GM12878 (cell line): ENCODE data around the gene GPATCH11. TPM values are rescaled to one million over a fixed set of nuclear protein-coding genes. Genes with fewer than 3 reads are reported as not detected.

Experiments used
- CBFB ChIP-seq: IDR thresholded peaks from 2 replicates; pipeline ENCODE4 v1.6.1; 2016; ENCODE audit warnings: antibody characterized with exemption, low read depth
- CUX1 ChIP-seq: IDR thresholded peaks from 2 replicates; pipeline ENCODE4 v1.6.1; 2012; ENCODE audit warnings: improper control_type of control experiment, low read depth, low read length; ENCODE audit not compliant: insufficient replicate concordance
- ELK1 ChIP-seq: IDR thresholded peaks from 2 replicates; pipeline ENCODE4 v1.6.1; 2012; ENCODE audit warnings: low read depth, low read length, improper control_type of control experiment
- EZH2 ChIP-seq: IDR thresholded peaks from 2 replicates; pipeline ENCODE4 v1.6.1; 2012; ENCODE audit warnings: low read depth, mild to moderate bottlenecking, control low read depth, inconsistent platforms, low read length, borderline replicate concordance; ENCODE audit not compliant: control insufficient read depth
- FOS ChIP-seq: IDR thresholded peaks from 3 replicates; pipeline ENCODE4 v1.6.1; 2011; ENCODE audit warnings: borderline replicate concordance; ENCODE audit not compliant: insufficient read length; ENCODE audit errors: extremely low read depth
- IKZF2 ChIP-seq, 2 experiments: fragments of 450-650 bp; IDR thresholded peaks; 2 replicates each; pipeline ENCODE4 v1.6.1; 2017; ENCODE audit warnings: mild to moderate bottlenecking in 2 of 2, moderate library complexity in 2 of 2
- JUNB ChIP-seq: IDR thresholded peaks from 2 replicates; pipeline ENCODE4 v1.6.1; 2016; ENCODE audit warnings: antibody characterized with exemption, mild to moderate bottlenecking
- NBN ChIP-seq: fragments of 450-650 bp; IDR thresholded peaks from 2 replicates; pipeline ENCODE4 v1.6.1; 2016
- NFYB ChIP-seq: IDR thresholded peaks from 2 replicates; pipeline ENCODE4 v1.6.1; 2011; ENCODE audit warnings: low read depth, mild to moderate bottlenecking, low read length, improper control_type of control experiment, moderate library complexity; ENCODE audit not compliant: insufficient read depth
- PKNOX1 ChIP-seq: fragments of 450-650 bp; IDR thresholded peaks from 2 replicates; pipeline ENCODE4 v1.6.1; 2016; ENCODE audit warnings: mild to moderate bottlenecking
- RELB ChIP-seq: fragments of 450-650 bp; IDR thresholded peaks from 2 replicates; pipeline ENCODE4 v1.6.1; 2017; ENCODE audit warnings: low read depth, mild to moderate bottlenecking, moderate library complexity
- SKIL ChIP-seq: fragments of 450-650 bp; IDR thresholded peaks from 2 replicates; pipeline ENCODE4 v1.6.1; 2017; ENCODE audit warnings: mild to moderate bottlenecking, low read depth, inconsistent platforms; ENCODE audit not compliant: poor library complexity, severe bottlenecking
- TCF12 ChIP-seq: IDR thresholded peaks from 2 replicates; pipeline ENCODE4 v1.6.1; 2011; ENCODE audit warnings: low read depth, mild to moderate bottlenecking, low read length
- USF1 ChIP-seq: IDR thresholded peaks from 2 replicates; pipeline ENCODE4 v1.6.1; 2011; ENCODE audit warnings: borderline replicate concordance, low read depth, mild to moderate bottlenecking, moderate library complexity, mixed read lengths, low read length; ENCODE audit not compliant: insufficient read depth; ENCODE audit errors: extremely low read length
- ZBED1 ChIP-seq: IDR thresholded peaks from 2 replicates; pipeline ENCODE4 v1.6.1; 2016; ENCODE audit warnings: borderline replicate concordance
- ZSCAN29 ChIP-seq: fragments of 450-650 bp; IDR thresholded peaks from 2 replicates; pipeline ENCODE4 v1.6.1; 2017; ENCODE audit warnings: mild to moderate bottlenecking, moderate library complexity
- polyA plus RNA-seq, 11 experiments: library from polyadenylated mRNA; depleted of rRNA in 4 of 11; unstranded in 6 of 11; stranded (reverse) in 5 of 11; fragments of >200 nt; fragmentation: Nextera tagmentation in 4 of 11; fragmentation: Illumina TruSeq in 1 of 11; extraction: Ambion mirVana in 4 of 11; extraction: Trizol in 1 of 11; gene quantifications; 1 replicate in 1 of 11; 2 replicates in 10 of 11; pipeline versions ENCODE4 v1.2.1 to v1.2.3, GENCODE V29; 2011 to 2016; ENCODE audit warnings: inconsistent platforms in 2 of 11, missing spikeins in 2 of 11, low read depth in 1 of 11
- total RNA-seq, 4 experiments: library from RNA; depleted of rRNA in 3 of 4; stranded (reverse); fragments of >200 nt in 3 of 4; fragmentation: Illumina TruSeq in 1 of 4; extraction: Trizol in 1 of 4; gene quantifications; 2 replicates each; pipeline versions ENCODE4 v1.2.1 to v1.2.3, GENCODE V29; 2013 to 2021

Gene GPATCH11
- total and polyA plus RNA-seq, 10 of the 15 experiments (the other 5 are each of a cell fraction or from before 2014, with no cell fraction given): 11.5 to 31.8 (median 16.5) TPM

- TF ChIP-seq USF1 (no peak), CBFB (no peak), ZBED1 (0 out of 2 replicates have a peak, but pooled peaks have one; percentile 22), SKIL (peak; percentile 74), EZH2 (no peak), JUNB (peak; percentile 40), NBN (no peak; the same call in 1 of the 2 replicates), ZSCAN29 (no peak), RELB (peak; percentile 71), ELK1 (no peak), TCF12 (no peak), PKNOX1 (peak; percentile 50; the same call in 1 of the 2 replicates), IKZF2 (IDR thresholded peaks at IDR 0.05) (peak; percentile 67 to 77), CUX1 (no peak), NFYB (no peak), FOS (no peak)
Measured at GRCh38 chr2:37090019-37090477, 5.7 kb downstream of the GPATCH11 start (continued).
